HepG2 (cell line): ENCODE measurements around the gene NOL4L. TPM values are rescaled to one million over a fixed set of nuclear protein-coding genes. Genes with fewer than 3 reads are reported as not detected.

ENCODE experiments used
- ARNT2 ChIP-seq: sonication (generic); formaldehyde crosslinking; IDR thresholded peaks from 2 replicates; pipeline ENCODE4 v1.8.0; 2022; ENCODE audit warnings: mild to moderate bottlenecking, low read depth, missing genetic modification reagents, moderate library complexity
- CBX2 ChIP-seq, 2 experiments: fragments of 200-600 bp in 1 of 2; sonication (generic); formaldehyde crosslinking in 1 of 2; IDR thresholded peaks; 2 replicates each; pipeline versions ENCODE4 v1.7.0 to v1.8.1; 2018 to 2022; ENCODE audit warnings: low read depth in 2 of 2, low read length in 1 of 2, mild to moderate bottlenecking in 1 of 2, missing genetic modification reagents in 1 of 2
- CBX5 ChIP-seq: sonication (generic); formaldehyde crosslinking; IDR thresholded peaks from 2 replicates; pipeline ENCODE4 v1.4.0; 2020; ENCODE audit warnings: missing genetic modification reagents, borderline replicate concordance
- ELK4 ChIP-seq: sonication (generic); formaldehyde crosslinking; IDR thresholded peaks from 2 replicates; pipeline ENCODE4 v1.9.0; 2021; ENCODE audit warnings: missing genetic modification reagents, borderline replicate concordance
- PAF1 ChIP-seq: IDR thresholded peaks from 2 replicates; pipeline ENCODE4 v1.6.1; 2016; ENCODE audit warnings: missing genetic modification reagents, missing compliant biosample characterization
- PBX2 ChIP-seq: IDR thresholded peaks from 2 replicates; pipeline ENCODE4 v1.6.1; 2016; ENCODE audit warnings: control low read depth
- RBAK ChIP-seq: sonication (generic); formaldehyde crosslinking; IDR thresholded peaks from 2 replicates; pipeline ENCODE4 v1.5.1; 2020; ENCODE audit warnings: mild to moderate bottlenecking, missing genetic modification reagents
- SKIL ChIP-seq: sonication (generic); formaldehyde crosslinking; IDR thresholded peaks from 2 replicates; pipeline ENCODE4 v1.8.0; 2022; ENCODE audit warnings: missing genetic modification reagents, mild to moderate bottlenecking, moderate library complexity, borderline replicate concordance
- SMAD1 ChIP-seq: sonication (generic); formaldehyde crosslinking; IDR thresholded peaks from 2 replicates; pipeline ENCODE4 v1.4.0; 2020; ENCODE audit warnings: missing genetic modification reagents, low read depth, mild to moderate bottlenecking, borderline replicate concordance
- ZBED4 ChIP-seq: sonication (generic); formaldehyde crosslinking; IDR thresholded peaks from 2 replicates; pipeline ENCODE4 v1.4.0; 2020; ENCODE audit warnings: missing genetic modification reagents, borderline replicate concordance
- ZFP62 ChIP-seq: sonication (generic); formaldehyde crosslinking; IDR thresholded peaks from 2 replicates; pipeline ENCODE4 v1.4.0; 2020; ENCODE audit warnings: missing genetic modification reagents
- ZNF205 ChIP-seq: IDR thresholded peaks from 2 replicates; pipeline ENCODE4 v1.6.1; 2018; ENCODE audit warnings: missing biosample characterization, missing genetic modification reagents
- ZNF234 ChIP-seq: sonication (generic); formaldehyde crosslinking; conservative IDR thresholded peaks from 2 replicates; pipeline ENCODE4 v1.5.1; 2020; ENCODE audit warnings: mild to moderate bottlenecking, missing genetic modification reagents
- ZNF451 ChIP-seq: sonication (generic); formaldehyde crosslinking; IDR thresholded peaks from 2 replicates; pipeline ENCODE4 v1.5.0; 2020; ENCODE audit warnings: mild to moderate bottlenecking, missing genetic modification reagents
- ZNF616 ChIP-seq: sonication (generic); formaldehyde crosslinking; IDR thresholded peaks from 2 replicates; pipeline ENCODE4 v1.5.0; 2020; ENCODE audit warnings: low read depth, mild to moderate bottlenecking, missing genetic modification reagents
- ZNF761 ChIP-seq: sonication (generic); formaldehyde crosslinking; conservative IDR thresholded peaks from 2 replicates; pipeline ENCODE4 v1.4.0; 2020; ENCODE audit warnings: mild to moderate bottlenecking, missing genetic modification reagents
- ZNF777 ChIP-seq: sonication (generic); formaldehyde crosslinking; IDR thresholded peaks from 2 replicates; pipeline ENCODE4 v1.4.0; 2020; ENCODE audit warnings: missing genetic modification reagents
- ZSCAN9 ChIP-seq: IDR thresholded peaks from 2 replicates; pipeline ENCODE4 v1.6.1; 2016; ENCODE audit warnings: borderline replicate concordance
- polyA plus RNA-seq, 8 experiments: library from polyadenylated mRNA; depleted of rRNA in 3 of 8; stranded (reverse) in 7 of 8; unstranded in 1 of 8; fragments of >200 nt; fragmentation: Illumina TruSeq in 4 of 8; extraction: Trizol in 4 of 8; gene quantifications; 2 replicates each; pipeline versions ENCODE4 v1.2.1 to v1.2.3, GENCODE V29; 2011 to 2016; ENCODE audit warnings: low read depth in 4 of 8, missing spikeins in 1 of 8, mixed read lengths in 1 of 8; ENCODE audit not compliant: insufficient read depth in 1 of 8
- total RNA-seq, 5 experiments: library from RNA; depleted of rRNA; stranded (reverse); fragments of >200 nt; fragmentation: Illumina TruSeq; extraction: Trizol; gene quantifications; 2 replicates each; pipeline ENCODE4 v1.2.3, GENCODE V29; 2016; ENCODE audit warnings: low read depth in 1 of 5

The NOL4L gene
- total and polyA plus RNA-seq, 2 of the 13 experiments (the other 11 are each of a cell fraction or from before 2014, with no cell fraction given) = 16.6 to 35.4 TPM

GRCh38 chr20:32541323-32542258 lies 43.5 kb downstream of the NOL4L start (continued):
- TF ChIP-seq CBX2 (IDR thresholded peaks at IDR 0.05; ENCODE audit: low read depth, low read length) (no peak), CBX2 (CRISPR knock-in tag; IDR thresholded peaks at IDR 0.05; ENCODE audit: low read depth) (peak; percentile 64; the same call in 1 of the 2 replicates), PBX2 (peak; percentile 56; the same call in 1 of the 2 replicates), CBX5 (CRISPR knock-in tag) (peak; percentile 95; the same call in 1 of the 2 replicates), ZNF777 (CRISPR knock-in tag) (peak; percentile 77), ZFP62 (CRISPR knock-in tag) (peak; percentile 33; the same call in 1 of the 2 replicates), ZSCAN9 (CRISPR knock-in tag) (peak; percentile 99; the same call in 1 of the 2 replicates), SMAD1 (CRISPR knock-in tag) (peak; percentile 92; the same call in 1 of the 2 replicates), ZNF205 (CRISPR knock-in tag) (peak; percentile 95), ZNF451 (CRISPR knock-in tag) (peak; percentile 98), PAF1 (CRISPR knock-in tag) (no peak), ELK4 (CRISPR knock-in tag) (no peak), SKIL (CRISPR knock-in tag) (peak; percentile 84), ARNT2 (CRISPR knock-in tag) (peak; percentile 93), ZNF234 (CRISPR knock-in tag) (peak; percentile 66; the same call in 1 of the 2 replicates), ZBED4 (peak; percentile 100), ZNF761 (peak; percentile 94), ZNF616 (CRISPR knock-in tag) (0 out of 2 replicates have a peak, but pooled peaks have one; percentile 54), RBAK (peak; percentile 86)
